ENCODE measurements around the gene PPCS.

GRCh38 chr1:42423681-42424080 lies 32.7 kb upstream of the PPCS start:
- TF ChIP-seq TCF12 (IDR thresholded peaks at IDR 0.05; ENCODE audit: low read depth): no peak
- TF ChIP-seq REST (IDR thresholded peaks at IDR 0.05; ENCODE audit: low read depth): no peak
- no peak for TF ChIP-seq TEAD4 (IDR thresholded peaks at IDR 0.05)
- no peak for TF ChIP-seq TAF1 (IDR thresholded peaks at IDR 0.05; ENCODE audit: low read depth)
- TF ChIP-seq CEBPB (IDR thresholded peaks at IDR 0.05): no peak
- no peak for TF ChIP-seq MAX (IDR thresholded peaks at IDR 0.05)
